HepG2 (cell line): ENCODE data around the gene SYCE1L.

Experiments
- ATF7 ChIP-seq, 2 experiments: fragments of 450-650 bp in 1 of 2; sonication (generic) in 1 of 2; formaldehyde crosslinking in 1 of 2; IDR thresholded peaks; 2 replicates each; pipeline versions ENCODE4 v1.4.0 to v1.6.1; 2016 to 2020; ENCODE audit warnings: antibody characterized with exemption in 1 of 2, mild to moderate bottlenecking in 1 of 2, missing genetic modification reagents in 1 of 2
- BCL3 ChIP-seq: sonication (generic); formaldehyde crosslinking; IDR thresholded peaks from 2 replicates; pipeline ENCODE4 v1.5.1; 2020; ENCODE audit warnings: mild to moderate bottlenecking, missing genetic modification reagents, moderate library complexity
- CCDC6 ChIP-seq: sonication (generic); formaldehyde crosslinking; IDR thresholded peaks from 2 replicates; pipeline ENCODE4 v1.8.1; 2022; ENCODE audit warnings: mild to moderate bottlenecking, missing genetic modification reagents, moderate library complexity
- FOSL1 ChIP-seq: sonication (generic); formaldehyde crosslinking; IDR thresholded peaks from 2 replicates; pipeline ENCODE4 v1.9.0; 2021; ENCODE audit warnings: missing genetic modification reagents, borderline replicate concordance
- FOSL2 ChIP-seq: sonication (generic); formaldehyde crosslinking; IDR thresholded peaks from 2 replicates; pipeline ENCODE4 v1.4.0; 2020; ENCODE audit warnings: missing genetic modification reagents
- GTF2F1 ChIP-seq: fragments of 150-350 bp; IDR thresholded peaks from 2 replicates; pipeline ENCODE4 v1.6.1; 2014; ENCODE audit warnings: low read length
- KDM5A ChIP-seq: fragments of 200-600 bp; sonication (generic); IDR thresholded peaks from 2 replicates; pipeline ENCODE4 v1.7.0; 2018; ENCODE audit warnings: antibody characterized with exemption, mild to moderate bottlenecking, low read length, borderline replicate concordance
- NCOA2 ChIP-seq: sonication (generic); formaldehyde crosslinking; IDR thresholded peaks from 2 replicates; pipeline ENCODE4 v1.8.0; 2022; ENCODE audit warnings: inconsistent platforms
- NFYB ChIP-seq: sonication (generic); formaldehyde crosslinking; IDR thresholded peaks from 2 replicates; pipeline ENCODE4 v1.4.0; 2020; ENCODE audit warnings: missing genetic modification reagents
- TP53 ChIP-seq: sonication (generic); formaldehyde crosslinking; conservative IDR thresholded peaks from 2 replicates; pipeline ENCODE4 v1.4.0; 2020; ENCODE audit warnings: missing genetic modification reagents
- TF ChIP-seq, protein P1 (sequence below): sonication (generic); formaldehyde crosslinking; IDR thresholded peaks from 2 replicates; pipeline ENCODE4 v1.4.0; 2020; ENCODE audit warnings: missing genetic modification reagents

- TF ChIP-seq NFYB, result no peak
- no peak for TF ChIP-seq KDM5A
- TF ChIP-seq GTF2F1, result no peak
- no peak for TF ChIP-seq TP53
- TF ChIP-seq NCOA2 (CRISPR knock-in tag), result no peak
- no peak for TF ChIP-seq FOSL2 (CRISPR knock-in tag)
- no peak for TF ChIP-seq BCL3 (CRISPR knock-in tag)
- TF ChIP-seq, protein P1, sequence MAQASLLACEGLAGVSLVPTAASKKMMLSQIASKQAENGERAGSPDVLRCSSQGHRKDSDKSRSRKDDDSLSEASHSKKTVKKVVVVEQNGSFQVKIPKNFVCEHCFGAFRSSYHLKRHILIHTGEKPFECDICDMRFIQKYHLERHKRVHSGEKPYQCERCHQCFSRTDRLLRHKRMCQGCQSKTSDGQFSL (CRISPR knock-in tag), result no peak
- TF ChIP-seq CCDC6 (CRISPR knock-in tag), result no peak
- TF ChIP-seq ATF7 (IDR thresholded peaks at IDR 0.05), result no peak
- TF ChIP-seq ATF7 (CRISPR knock-in tag; IDR thresholded peaks at IDR 0.05), result no peak
- TF ChIP-seq FOSL1 (CRISPR knock-in tag), result no peak
Measured at GRCh38 chr16:77238593-77238992, 39.4 kb downstream of the SYCE1L start.
